Mesenchymal stem cell (in vitro differentiated cells and primary cell): ENCODE data around the gene ADAM22.

Experiments
- DNase-seq: peaks from one replicate; pipeline ENCODE4 v3.0.0-alpha.2; 2013
- H2AFZ ChIP-seq: one replicate; pipeline ENCODE4 v1.6.1; 2013; ENCODE audit warnings: low read depth, mild to moderate bottlenecking, control low read depth, inconsistent platforms, low read length, moderate library complexity
- H2AK5ac ChIP-seq: 2 replicates; pipeline ENCODE4 v1.6.1; 2013; ENCODE audit warnings: low read length, moderate library complexity, mild to moderate bottlenecking, inconsistent platforms; ENCODE audit not compliant: severe bottlenecking
- H2BK120ac ChIP-seq: one replicate; pipeline ENCODE4 v1.6.1; 2013; ENCODE audit warnings: low read depth, mild to moderate bottlenecking, inconsistent platforms, low read length, moderate library complexity
- H2BK12ac ChIP-seq, 2 experiments: one replicate each; pipeline ENCODE4 v1.6.1; 2013; ENCODE audit warnings: inconsistent platforms in 2 of 2, low read length in 2 of 2, mild to moderate bottlenecking in 2 of 2, moderate library complexity in 2 of 2, control low read depth in 1 of 2
- H2BK15ac ChIP-seq: one replicate; pipeline ENCODE4 v1.6.1; 2013; ENCODE audit warnings: mild to moderate bottlenecking, low read depth, inconsistent platforms; ENCODE audit not compliant: poor library complexity, severe bottlenecking
- H2BK5ac ChIP-seq: 2 replicates; pipeline ENCODE4 v1.6.1; 2013; ENCODE audit warnings: low read depth, mild to moderate bottlenecking, low read length, control low read depth, inconsistent platforms; ENCODE audit not compliant: poor library complexity, severe bottlenecking
- H3K14ac ChIP-seq, 2 experiments: one replicate each; pipeline ENCODE4 v1.6.1; 2013; ENCODE audit warnings: inconsistent platforms in 2 of 2, low read length in 2 of 2, control low read depth in 1 of 2, mild to moderate bottlenecking in 1 of 2, moderate library complexity in 1 of 2
- H3K18ac ChIP-seq, 2 experiments: one replicate each; pipeline ENCODE4 v1.6.1; 2013; ENCODE audit warnings: inconsistent platforms in 2 of 2, low read length in 2 of 2, control low read depth in 1 of 2, low read depth in 1 of 2, mild to moderate bottlenecking in 1 of 2
- H3K23ac ChIP-seq, 2 experiments: one replicate each; pipeline ENCODE4 v1.6.1; 2013; ENCODE audit warnings: inconsistent platforms in 2 of 2, low read length in 2 of 2, mild to moderate bottlenecking in 2 of 2, moderate library complexity in 2 of 2, control low read depth in 1 of 2
- H3K27ac ChIP-seq: 2 replicates; pipeline ENCODE4 v1.5.1; 2013; ENCODE audit warnings: mild to moderate bottlenecking, moderate library complexity, low read length, control low read depth, inconsistent platforms; ENCODE audit not compliant: poor library complexity, severe bottlenecking
- H3K27me3 ChIP-seq, 2 experiments: 2 replicates each; pipeline versions ENCODE4 v1.6.1 to v1.7.0; 2013; ENCODE audit warnings: low read length in 2 of 2, mild to moderate bottlenecking in 2 of 2, moderate library complexity in 2 of 2, control low read depth in 1 of 2, inconsistent platforms in 1 of 2; ENCODE audit not compliant: control insufficient read depth in 1 of 2, insufficient read depth in 1 of 2
- H3K36me3 ChIP-seq, 2 experiments: 2 replicates each; pipeline versions ENCODE4 v1.6.1 to v1.7.0; 2013; ENCODE audit warnings: low read length in 2 of 2, control low read depth in 1 of 2, inconsistent platforms in 1 of 2, low read depth in 1 of 2, mild to moderate bottlenecking in 1 of 2; ENCODE audit not compliant: insufficient read depth in 2 of 2, control insufficient read depth in 1 of 2
- H3K4ac ChIP-seq, 2 experiments: one replicate each; pipeline ENCODE4 v1.6.1; 2013; ENCODE audit warnings: inconsistent platforms in 2 of 2, low read length in 2 of 2, mild to moderate bottlenecking in 2 of 2, moderate library complexity in 2 of 2, control low read depth in 1 of 2, low read depth in 1 of 2
- H3K4me1 ChIP-seq: 2 replicates; pipeline ENCODE4 v1.6.1; 2013; ENCODE audit warnings: low read depth, low read length, control low read depth; ENCODE audit not compliant: control insufficient read depth, insufficient read depth
- H3K4me2 ChIP-seq: 2 replicates; pipeline ENCODE4 v1.6.1; 2013; ENCODE audit warnings: low read length, mild to moderate bottlenecking, inconsistent platforms; ENCODE audit not compliant: poor library complexity, severe bottlenecking
- H3K4me3 ChIP-seq, 2 experiments: 2 replicates each; pipeline versions ENCODE4 v1.5.1 to v1.7.0; 2013; ENCODE audit warnings: low read length in 2 of 2, mild to moderate bottlenecking in 2 of 2, control low read depth in 1 of 2, low read depth in 1 of 2; ENCODE audit not compliant: insufficient read depth in 1 of 2
- H3K79me1 ChIP-seq: replicated peaks from 2 replicates; pipeline ENCODE4 v1.6.1; 2013; ENCODE audit warnings: mild to moderate bottlenecking, control low read depth, low read length, inconsistent platforms; ENCODE audit not compliant: poor library complexity, severe bottlenecking
- H3K9ac ChIP-seq: 2 replicates; pipeline ENCODE4 v1.7.0; 2013; ENCODE audit warnings: mild to moderate bottlenecking, low read length, moderate library complexity
- H3K9me3 ChIP-seq: 2 replicates; pipeline ENCODE4 v1.7.0; 2013; ENCODE audit warnings: mild to moderate bottlenecking, low read length; ENCODE audit not compliant: control insufficient read depth
- H4K8ac ChIP-seq: one replicate; pipeline ENCODE4 v1.6.1; 2013; ENCODE audit warnings: inconsistent platforms, mild to moderate bottlenecking, low read length, moderate library complexity
- H4K91ac ChIP-seq: one replicate; pipeline ENCODE4 v1.6.1; 2013; ENCODE audit warnings: mild to moderate bottlenecking, low read length, inconsistent platforms
- whole genome bisulfite sequencing: methylation state at CpG from one replicate; pipeline ENCODE4 v1.1.7; 2013; ENCODE audit warnings: mixed read lengths; 5-methylcytosine and 5-hydroxymethylcytosine counted together

Gene ADAM22

DNA sequence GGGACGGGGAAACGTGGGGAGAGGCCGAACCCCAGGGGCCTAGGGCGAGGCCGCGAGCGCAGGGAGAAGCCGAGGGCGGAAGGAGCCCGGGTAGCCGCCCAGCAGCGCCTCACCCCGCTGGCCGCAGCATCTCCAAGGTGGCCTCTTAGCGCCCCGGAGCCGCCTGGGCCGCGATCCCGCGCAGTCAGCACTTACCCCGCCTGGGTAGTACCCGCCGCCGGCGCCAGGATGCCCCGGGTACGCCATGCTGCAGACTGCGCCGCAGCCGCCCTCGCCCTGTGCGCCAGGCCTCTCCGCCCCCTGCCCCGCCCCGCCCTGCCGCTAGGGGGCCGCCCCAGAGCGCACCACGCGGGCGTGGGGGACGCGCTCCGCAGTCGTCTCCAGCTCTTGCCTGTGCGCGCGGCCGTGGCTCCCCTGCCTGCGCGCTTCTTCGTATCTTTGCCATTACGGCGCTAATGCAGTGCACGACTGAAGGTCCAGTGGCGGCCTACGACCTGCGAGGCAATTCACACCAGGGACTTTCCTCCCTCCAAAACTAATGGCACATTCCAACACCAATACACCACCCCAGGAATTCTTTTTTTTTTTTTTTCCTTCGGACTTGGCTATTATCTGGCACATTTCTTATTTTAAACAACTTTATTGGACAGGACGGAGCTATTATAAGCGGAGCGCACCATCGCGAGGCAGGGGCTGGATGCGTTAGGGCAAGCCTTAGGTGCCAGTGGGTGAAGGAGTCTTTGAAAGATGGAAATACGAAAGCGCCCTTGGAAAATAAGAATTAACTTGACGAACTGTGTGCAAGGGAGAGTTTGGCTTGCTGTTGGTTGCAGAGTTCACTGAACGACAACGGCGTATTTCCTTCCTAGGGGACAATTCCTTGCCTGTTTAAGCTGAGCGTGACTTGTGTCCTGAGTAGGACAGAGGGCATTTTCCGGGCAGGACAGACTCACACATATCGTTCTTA, 286.0 kb downstream of the ADAM22 start, which contains the start of gene SRI:
Gene SRI (minus strand): TSS at position 258 of the 967 bp plus-strand sequence. CDS start 12 bp downstream, at position 246.
- H2BK5ac ChIP-seq: peak within 1 kb of the TSS; percentile 100
- H2BK12ac ChIP-seq: peak within 1 kb of the TSS; percentile 91 to 99
- peaks cover 9% of the 10 kb centered on the region for H3K79me1 ChIP-seq
- H2AFZ ChIP-seq: peak within 1 kb of the TSS; percentile 91
- WGBS: 0% methylated on average over 71 of the region's 75 CpGs
- peak within 1 kb of the TSS; percentile 99 for H4K91ac ChIP-seq
- peak; percentile 87 for DNase-seq
- peak within 1 kb of the TSS; percentile 98 for H3K4me2 ChIP-seq
- H3K23ac ChIP-seq: peak within 1 kb of the TSS in 1 of 2 experiments; percentile 85
- H3K9me3 ChIP-seq: no peaks in the 10 kb centered on the region
- peak within 1 kb of the TSS; percentile 100 for H4K8ac ChIP-seq
- peak within 1 kb of the TSS; percentile 99 to 100 for H3K18ac ChIP-seq
- peak within 1 kb of the TSS; percentile 93 to 98 for H3K4me3 ChIP-seq
- H3K36me3 ChIP-seq: peaks cover 8 to 23% of the 10 kb centered on the region in 2 experiments
- H3K4me1 ChIP-seq: peaks cover 2% of the 10 kb centered on the region
- H2AK5ac ChIP-seq: no peak within 1 kb of the TSS
- peak within 1 kb of the TSS; percentile 93 to 98 for H3K4ac ChIP-seq
- peak within 1 kb of the TSS; percentile 98 for H2BK15ac ChIP-seq
- H3K27me3 ChIP-seq: no peaks in the 10 kb centered on the region
- peak within 1 kb of the TSS; percentile 57 to 88 for H3K14ac ChIP-seq
- H3K9ac ChIP-seq: peak within 1 kb of the TSS; percentile 98
- H3K27ac ChIP-seq: peak within 1 kb of the TSS; percentile 94
- peak within 1 kb of the TSS; percentile 98 for H2BK120ac ChIP-seq

DNA sequence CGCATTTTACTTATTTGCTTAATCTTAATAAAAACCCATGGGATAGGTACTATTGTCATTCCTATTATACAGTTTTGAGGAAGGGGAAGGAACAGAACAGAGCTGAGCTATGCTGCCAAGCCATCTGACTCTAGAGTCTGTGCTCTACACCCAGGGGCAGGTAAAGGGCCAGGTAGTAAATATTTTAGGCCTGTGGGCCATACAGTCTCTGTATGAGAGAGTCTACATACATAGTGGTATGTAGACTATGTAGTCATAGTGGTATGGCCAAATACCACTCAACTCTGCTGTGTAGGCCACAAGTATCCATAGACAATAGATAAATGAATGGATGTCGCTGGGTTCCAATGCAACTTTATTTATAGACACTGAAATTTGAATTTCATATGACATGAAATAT, 289.2 kb downstream of the ADAM22 start:
- WGBS: no CpG with 5 or more reads among the region's 2 CpGs
- no peak overlapping the region for H2BK12ac ChIP-seq
- no peak overlapping the region for H2BK120ac ChIP-seq
- no peak overlapping the region for H3K4ac ChIP-seq
- no peak overlapping the region for H3K4me2 ChIP-seq
- H3K4me1 ChIP-seq: peaks cover 4% of the 10 kb centered on the region
- no peak for DNase-seq
- no peak overlapping the region for H3K27ac ChIP-seq
- H3K18ac ChIP-seq: no peak overlapping the region
- no peak overlapping the region for H2AK5ac ChIP-seq
- no peak overlapping the region for H3K14ac ChIP-seq
- H4K91ac ChIP-seq: no peak overlapping the region
- no peak overlapping the region for H4K8ac ChIP-seq
- no peak overlapping the region for H2BK5ac ChIP-seq
- H3K23ac ChIP-seq: no peak overlapping the region
- H2AFZ ChIP-seq: no peak overlapping the region
- H3K27me3 ChIP-seq: no peaks in the 10 kb centered on the region
- no peaks in the 10 kb centered on the region for H3K9me3 ChIP-seq
- no peak overlapping the region for H2BK15ac ChIP-seq
- no peaks in the 10 kb centered on the region for H3K36me3 ChIP-seq
- peaks cover 3% of the 10 kb centered on the region for H3K79me1 ChIP-seq
- no peak overlapping the region for H3K9ac ChIP-seq
- no peak overlapping the region for H3K4me3 ChIP-seq

DNA sequence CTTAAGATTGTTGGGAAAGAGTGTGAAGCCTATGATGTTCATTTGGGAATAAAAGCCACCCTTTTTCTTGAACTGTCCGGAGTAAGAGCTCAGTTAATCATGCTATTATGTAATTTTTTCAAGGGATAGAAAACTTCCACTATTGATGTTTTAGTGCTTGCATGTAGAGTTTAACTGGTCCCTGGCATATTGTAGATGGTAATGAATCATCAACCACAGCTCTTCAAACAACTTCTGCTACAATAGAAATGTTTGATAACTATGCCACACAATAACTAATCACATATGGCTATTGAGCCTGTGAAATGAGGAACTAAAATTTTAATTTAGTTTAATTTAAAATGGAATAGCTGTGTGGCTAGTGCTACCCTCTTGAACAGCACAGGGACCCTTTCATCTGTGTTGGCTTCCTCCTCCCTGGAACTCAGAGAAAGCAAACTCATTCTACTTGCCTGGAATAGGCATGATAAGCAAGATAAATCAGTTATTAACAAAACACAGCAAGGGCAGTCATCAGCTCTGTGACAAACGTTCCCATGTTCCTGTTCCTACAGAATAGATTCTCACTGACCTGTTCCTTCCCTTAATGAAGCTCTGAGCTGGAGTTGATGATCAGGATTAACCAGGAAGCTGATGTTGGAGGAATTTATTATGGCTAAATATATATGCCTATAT, 290.7 kb downstream of the ADAM22 start:
- Histone ChIP-seq H2BK12ac (no peak overlapping the region), H2AFZ (no peak overlapping the region), H3K14ac (no peak overlapping the region), H3K23ac (no peak overlapping the region), H2BK15ac (no peak overlapping the region), H3K4ac (no peak overlapping the region), H3K27me3 (no peaks in the 10 kb centered on the region), H3K9me3 (peaks cover 4% of the 10 kb centered on the region), H3K4me1 (peaks cover 4% of the 10 kb centered on the region), H3K18ac (no peak overlapping the region), H2BK120ac (no peak overlapping the region), H3K4me3 (no peak overlapping the region), H4K91ac (no peak overlapping the region), H3K36me3 (no peaks in the 10 kb centered on the region), H3K9ac (no peak overlapping the region), H3K79me1 (no peaks in the 10 kb centered on the region), H3K4me2 (no peak overlapping the region), H3K27ac (no peak overlapping the region), H2AK5ac (no peak overlapping the region), H2BK5ac (no peak overlapping the region), H4K8ac (no peak overlapping the region)
- DNase-seq: no peak
- 60% methylated on average over 1 of the region's 2 CpGs for WGBS

DNA sequence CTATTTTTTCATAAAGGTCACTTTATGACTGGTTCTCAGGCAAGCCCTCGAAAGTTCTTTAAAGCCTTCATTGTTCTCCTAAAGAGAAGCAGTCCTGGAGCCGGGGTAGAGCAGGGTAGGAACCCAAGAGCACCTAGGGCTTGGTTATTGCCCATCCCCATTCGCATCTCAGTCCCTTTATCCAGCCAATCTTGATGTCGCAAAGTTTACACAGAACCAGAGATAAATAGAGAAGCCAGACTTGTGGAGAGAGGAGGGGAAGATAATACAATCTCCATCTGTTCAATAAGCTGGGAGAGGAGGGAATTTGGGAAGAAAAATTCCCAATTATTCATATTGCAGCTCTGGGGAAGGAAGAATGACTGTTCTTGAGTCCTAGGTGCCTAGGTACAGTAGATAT, 292.1 kb downstream of the ADAM22 start:
- no peak overlapping the region for H2BK15ac ChIP-seq
- no peak overlapping the region for H3K14ac ChIP-seq
- no peak for DNase-seq
- no peak overlapping the region for H4K91ac ChIP-seq
- H2BK12ac ChIP-seq: no peak overlapping the region
- H2BK5ac ChIP-seq: no peak overlapping the region
- no peaks in the 10 kb centered on the region for H3K79me1 ChIP-seq
- no peaks in the 10 kb centered on the region for H3K27me3 ChIP-seq
- no peak overlapping the region for H4K8ac ChIP-seq
- no peak overlapping the region for H3K9ac ChIP-seq
- no peak overlapping the region for H3K4me3 ChIP-seq
- WGBS: 84% methylated on average over 2 of the region's 4 CpGs
- H2BK120ac ChIP-seq: no peak overlapping the region
- peaks cover 4% of the 10 kb centered on the region for H3K9me3 ChIP-seq
- H2AFZ ChIP-seq: no peak overlapping the region
- no peak overlapping the region for H3K4ac ChIP-seq
- no peak overlapping the region for H3K27ac ChIP-seq
- no peak overlapping the region for H3K4me2 ChIP-seq
- H3K18ac ChIP-seq: no peak overlapping the region
- H3K36me3 ChIP-seq: no peaks in the 10 kb centered on the region
- H3K4me1 ChIP-seq: peaks cover 4% of the 10 kb centered on the region
- peak overlapping the region; percentile 27 for H2AK5ac ChIP-seq
- no peak overlapping the region for H3K23ac ChIP-seq
